CD4-positive, alpha-beta T cell treated with Interleukin-2 at 100 ng/mL for 4 hours (primary cell): ENCODE results near the gene CDC73.
"Not testable (repeated sequence)": the region's sequence is repeated elsewhere in the genome, so short reads cannot be mapped to it uniquely, and the experiment has no call there.

Experiments
- DNase-seq: peaks from one replicate; pipeline ENCODE4 v3.0.0-alpha.2; 2020; ENCODE audit warnings: low spot score

The CDC73 gene

GRCh38 chr1:193288548-193289080 is 166.8 kb downstream of the CDC73 start:
- DNase-seq = not testable (repeated sequence)

GRCh38 chr1:193293726-193294125 is 171.9 kb downstream of the CDC73 start:
- no peak for DNase-seq

- no peak for DNase-seq
These were observed 177.2 kb downstream of the CDC73 start for GRCh38 chr1:193299038-193299437.

- no peak for DNase-seq
These were observed 179.9 kb downstream of the CDC73 start for GRCh38 chr1:193301746-193302145.

GRCh38 chr1:193303849-193304248 is 182.0 kb downstream of the CDC73 start:
- DNase-seq = no peak
